ENCODE measurements around the gene BTBD19. TPM values are rescaled to one million over a fixed set of nuclear protein-coding genes. Genes with fewer than 3 reads are reported as not detected.
"Not testable (repeated sequence)": the region's sequence is repeated elsewhere in the genome, so short reads cannot be mapped to it uniquely, and the experiment has no call there.

Gene BTBD19
- total RNA-seq, 1 donor from 2014 or later, result 43.7 TPM

GRCh38 chr1:44819608-44820327 lies 11.4 kb downstream of the BTBD19 start:
- Mint-ChIP-seq H3K27me3 (ENCODE audit: low read depth) (no peaks in the 10 kb centered on the region), H3K9me3 (peaks cover 8% of the 10 kb centered on the region), H3K4me1 (peaks cover 23% of the 10 kb centered on the region), H3K4me3 (peak overlapping the region; percentile 87), H3K27ac (peak overlapping the region; percentile 100), H3K36me3 (peaks cover 10% of the 10 kb centered on the region)
- no peak for TF ChIP-seq CTCF (IDR thresholded peaks at IDR 0.05; ENCODE audit: unreplicated experiment)
- peak in 1 of 2 experiments; percentile 75 for DNase-seq (ENCODE audit: low spot score in 2 of 2, unreplicated experiment in 2 of 2)

GRCh38 chr1:44820328-44821239 lies 12.3 kb downstream of the BTBD19 start:
- H3K4me1 Mint-ChIP-seq, result peaks cover 18% of the 10 kb centered on the region
- TF ChIP-seq CTCF (IDR thresholded peaks at IDR 0.05; ENCODE audit: unreplicated experiment), result no peak
- no peak for DNase-seq (ENCODE audit: low spot score in 2 of 2, unreplicated experiment in 2 of 2)
- H3K27me3 Mint-ChIP-seq (ENCODE audit: low read depth), result no peaks in the 10 kb centered on the region
- peak overlapping the region; percentile 87 for H3K4me3 Mint-ChIP-seq
- H3K27ac Mint-ChIP-seq, result peak overlapping the region; percentile 100
- peaks cover 8% of the 10 kb centered on the region for H3K9me3 Mint-ChIP-seq
- peaks cover 3% of the 10 kb centered on the region for H3K36me3 Mint-ChIP-seq

- Mint-ChIP-seq H3K27me3 (ENCODE audit: low read depth) (no peaks in the 10 kb centered on the region), H3K4me3 (peak overlapping the region; percentile 87), H3K36me3 (peaks cover 3% of the 10 kb centered on the region), H3K4me1 (peaks cover 18% of the 10 kb centered on the region), H3K9me3 (peaks cover 8% of the 10 kb centered on the region), H3K27ac (peak overlapping the region; percentile 31)
- no peak for TF ChIP-seq CTCF (IDR thresholded peaks at IDR 0.05; ENCODE audit: unreplicated experiment)
- DNase-seq (ENCODE audit: low spot score in 2 of 2, unreplicated experiment in 2 of 2), result no peak
These were observed 13.0 kb downstream of the BTBD19 start for GRCh38 chr1:44821240-44821715.

- Mint-ChIP-seq H3K36me3 (peaks cover 3% of the 10 kb centered on the region), H3K9me3 (peaks cover 8% of the 10 kb centered on the region), H3K4me3 (no peak overlapping the region), H3K4me1 (peaks cover 18% of the 10 kb centered on the region), H3K27me3 (ENCODE audit: low read depth) (no peaks in the 10 kb centered on the region), H3K27ac (no peak overlapping the region)
- DNase-seq (ENCODE audit: low spot score in 2 of 2, unreplicated experiment in 2 of 2), result no peak
- no peak for TF ChIP-seq CTCF (IDR thresholded peaks at IDR 0.05; ENCODE audit: unreplicated experiment)
These were observed 13.9 kb downstream of the BTBD19 start for GRCh38 chr1:44822131-44822701.

GRCh38 chr1:44822981-44823451 lies 14.7 kb downstream of the BTBD19 start:
- no peak overlapping the region for H3K27ac Mint-ChIP-seq
- H3K4me3 Mint-ChIP-seq, result no peak overlapping the region
- DNase-seq (ENCODE audit: low spot score in 2 of 2, unreplicated experiment in 2 of 2), result no peak
- no peaks in the 10 kb centered on the region for H3K27me3 Mint-ChIP-seq (ENCODE audit: low read depth)
- H3K4me1 Mint-ChIP-seq, result peaks cover 13% of the 10 kb centered on the region
- H3K36me3 Mint-ChIP-seq, result no peaks in the 10 kb centered on the region
- peaks cover 2% of the 10 kb centered on the region for H3K9me3 Mint-ChIP-seq
- no peak for TF ChIP-seq CTCF (IDR thresholded peaks at IDR 0.05; ENCODE audit: unreplicated experiment)

GRCh38 chr1:44824392-44824791 lies 16.1 kb downstream of the BTBD19 start:
- H3K36me3 Mint-ChIP-seq; H3K4me1 Mint-ChIP-seq; H3K27ac Mint-ChIP-seq; DNase-seq (ENCODE audit: low spot score in 2 of 2, unreplicated experiment in 2 of 2); H3K9me3 Mint-ChIP-seq; H3K27me3 Mint-ChIP-seq (ENCODE audit: low read depth); H3K4me3 Mint-ChIP-seq: not testable (repeated sequence)

Measured in mesothelial cell of epicardium (in vitro differentiated cells).